ENCODE results near the gene BEND7. TPM values are rescaled to one million over a fixed set of nuclear protein-coding genes. Genes with fewer than 3 reads are reported as not detected.

The BEND7 gene
- total and polyA plus RNA-seq, 7 donors, result 5.3 to 27.2 (median 11.8) TPM

DNA sequence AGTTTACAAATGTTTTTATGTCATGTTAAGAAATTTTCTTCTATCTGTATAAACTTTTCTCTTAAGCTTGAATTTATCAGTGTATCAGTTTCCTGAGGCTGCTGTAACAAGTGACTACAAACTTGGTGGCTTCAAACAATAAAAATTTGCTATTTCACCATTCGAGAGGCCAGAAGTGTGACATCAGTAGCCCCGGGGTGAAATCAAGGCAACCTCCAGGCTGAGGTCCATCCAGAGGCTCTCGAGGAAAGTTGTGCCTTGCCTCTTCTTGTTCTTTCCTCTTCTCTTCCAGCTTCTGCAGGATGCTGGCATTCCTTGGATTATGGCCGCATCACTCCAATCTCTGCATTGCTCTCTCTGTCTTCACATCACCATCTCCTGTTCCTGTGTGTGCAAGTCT lies 6.5 kb upstream of the BEND7 start:
- TF ChIP-seq EP300 (IDR thresholded peaks at IDR 0.05) (no peak), POLR2A (IDR thresholded peaks at IDR 0.05) (no peak), POLR2AphosphoS5 (IDR thresholded peaks at IDR 0.05) (no peak)
- TF ChIP-seq, protein P1, sequence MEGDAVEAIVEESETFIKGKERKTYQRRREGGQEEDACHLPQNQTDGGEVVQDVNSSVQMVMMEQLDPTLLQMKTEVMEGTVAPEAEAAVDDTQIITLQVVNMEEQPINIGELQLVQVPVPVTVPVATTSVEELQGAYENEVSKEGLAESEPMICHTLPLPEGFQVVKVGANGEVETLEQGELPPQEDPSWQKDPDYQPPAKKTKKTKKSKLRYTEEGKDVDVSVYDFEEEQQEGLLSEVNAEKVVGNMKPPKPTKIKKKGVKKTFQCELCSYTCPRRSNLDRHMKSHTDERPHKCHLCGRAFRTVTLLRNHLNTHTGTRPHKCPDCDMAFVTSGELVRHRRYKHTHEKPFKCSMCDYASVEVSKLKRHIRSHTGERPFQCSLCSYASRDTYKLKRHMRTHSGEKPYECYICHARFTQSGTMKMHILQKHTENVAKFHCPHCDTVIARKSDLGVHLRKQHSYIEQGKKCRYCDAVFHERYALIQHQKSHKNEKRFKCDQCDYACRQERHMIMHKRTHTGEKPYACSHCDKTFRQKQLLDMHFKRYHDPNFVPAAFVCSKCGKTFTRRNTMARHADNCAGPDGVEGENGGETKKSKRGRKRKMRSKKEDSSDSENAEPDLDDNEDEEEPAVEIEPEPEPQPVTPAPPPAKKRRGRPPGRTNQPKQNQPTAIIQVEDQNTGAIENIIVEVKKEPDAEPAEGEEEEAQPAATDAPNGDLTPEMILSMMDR (IDR thresholded peaks at IDR 0.05), result no peak
- Histone ChIP-seq H3K27me3 (peaks cover 0 to 1% (median 0%) of the 10 kb centered on the region in 3 donors), H3K4me1 (no peaks in the 10 kb centered on the region), H3K36me3 (no peaks in the 10 kb centered on the region), H3K27ac (no peak overlapping the region), H3K9me3 (no peaks in the 10 kb centered on the region), H3K4me3 (no peak overlapping the region)
- intact Hi-C loops (cut with DNase I), result no loop called here
- DNase-seq, result no peak
- WGBS, 2 donors, result 86 to 96% methylated on average over 4 of the region's 4 CpGs

DNA sequence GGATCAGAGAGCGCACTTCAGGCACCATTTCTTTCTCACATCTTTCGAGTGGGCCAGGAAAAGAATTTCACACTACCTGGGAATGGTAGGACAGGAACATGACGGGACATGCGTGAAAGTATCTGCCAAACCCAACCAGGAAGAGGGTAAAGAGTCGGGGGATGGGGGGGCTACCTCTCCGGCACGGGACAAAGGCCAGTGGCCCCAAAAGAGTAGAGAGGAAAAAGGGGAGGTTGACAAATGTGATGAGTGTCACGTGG lies 830 bp upstream of the BEND7 start:
- no peak for DNase-seq
- intact Hi-C loops (cut with DNase I), result loop anchor here (2.0 to 5.0 kb wide), 3 partner anchors 58 to 369 kb away; partner anchors contain the start of genes MCM10 and PRPF18
- Histone ChIP-seq H3K36me3 (peaks cover 0 to 5% (median 0%) of the 10 kb centered on the region in 4 donors), H3K27ac (peak overlapping the region; percentile 62 to 87 (median 82)), H3K27me3 (no peaks in the 10 kb centered on the region), H3K4me1 (peaks cover 0 to 31% (median 24%) of the 10 kb centered on the region in 4 donors), H3K9me3 (no peaks in the 10 kb centered on the region), H3K4me3 (peak overlapping the region in 3 of 4 donors; percentile 65 to 72 (median 70))
- TF ChIP-seq POLR2A (IDR thresholded peaks at IDR 0.05), result no peak
- TF ChIP-seq, protein P1 (IDR thresholded peaks at IDR 0.05), result no peak
- no peak for TF ChIP-seq EP300 (IDR thresholded peaks at IDR 0.05)
- no peak for TF ChIP-seq POLR2AphosphoS5 (IDR thresholded peaks at IDR 0.05)
- WGBS, 2 donors, result 28 to 41% methylated on average over 8 of the region's 8 CpGs

DNA sequence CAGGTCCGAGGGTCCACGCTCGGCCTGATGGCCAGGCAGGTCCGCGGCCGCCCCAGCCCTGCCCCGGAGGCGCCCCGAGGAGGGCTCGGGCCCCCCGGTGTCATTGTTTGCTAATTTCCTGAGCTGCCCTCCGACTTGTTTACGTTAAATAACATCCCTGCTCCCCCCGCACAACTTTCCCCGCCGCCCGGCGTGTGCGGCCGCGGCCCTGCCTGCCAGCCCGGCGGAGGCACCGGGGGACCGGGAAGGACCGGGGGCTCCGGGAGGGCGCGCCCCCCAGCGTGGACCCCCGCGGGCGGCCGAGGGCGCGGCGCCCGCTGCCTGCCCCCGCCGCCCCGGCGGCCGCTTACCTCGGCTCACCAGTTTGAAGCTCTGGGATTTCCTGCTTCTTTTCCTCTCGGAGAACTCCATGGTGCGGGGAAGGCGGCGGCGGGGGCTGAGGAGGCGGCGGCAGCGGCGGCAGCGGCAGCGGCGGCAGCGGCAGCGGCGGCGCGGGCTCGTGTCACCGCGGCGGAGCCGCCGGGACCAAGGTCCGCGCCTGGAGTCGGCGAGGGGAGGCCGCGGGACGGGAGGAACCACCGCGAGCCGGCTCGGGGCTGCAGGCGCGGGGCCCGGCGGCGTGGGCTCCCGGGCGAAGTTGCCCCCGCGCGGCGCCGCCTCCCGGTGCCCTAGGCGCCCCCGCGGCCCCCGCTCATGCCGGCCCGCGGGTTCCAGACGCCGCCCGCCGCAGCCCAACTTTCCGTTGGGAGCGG lies 515 bp downstream of the BEND7 start:
- intact Hi-C loops (cut with DNase I), result loop anchor here (2.0 to 5.0 kb wide), 3 partner anchors 59 to 367 kb away; partner anchors contain the start of genes MCM10 and PRPF18
- peak overlapping the region; percentile 81 to 91 (median 85) for H3K27ac ChIP-seq
- peaks cover 0 to 5% (median 0%) of the 10 kb centered on the region in 4 donors for H3K36me3 ChIP-seq
- peak overlapping the region; percentile 55 to 72 (median 68) for H3K4me3 ChIP-seq
- 1% methylated on average over 104 of the region's 104 CpGs for WGBS, 2 donors
- TF ChIP-seq POLR2A (IDR thresholded peaks at IDR 0.05), result no peak
- TF ChIP-seq, protein P1 (IDR thresholded peaks at IDR 0.05), result no peak
- no peak for TF ChIP-seq EP300 (IDR thresholded peaks at IDR 0.05)
- peak; percentile 48 for DNase-seq
- no peaks in the 10 kb centered on the region for H3K9me3 ChIP-seq
- H3K4me1 ChIP-seq, result peaks cover 0 to 31% (median 24%) of the 10 kb centered on the region in 4 donors
- no peaks in the 10 kb centered on the region for H3K27me3 ChIP-seq

DNA sequence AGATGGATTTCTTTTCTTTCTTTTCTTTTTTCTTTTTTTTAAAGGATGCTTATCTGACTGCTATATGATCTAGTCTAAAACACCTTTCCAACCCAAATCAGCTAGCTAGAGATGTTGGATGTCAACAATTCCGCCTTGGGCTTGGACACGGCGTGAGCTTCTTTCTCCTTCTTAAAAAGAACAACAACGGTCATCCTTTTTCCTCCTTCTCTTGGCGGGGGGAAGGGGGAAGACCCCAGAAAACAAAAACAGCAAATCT lies 1.0 kb downstream of the BEND7 start:
- peak overlapping the region; percentile 55 to 72 (median 68) for H3K4me3 ChIP-seq
- H3K36me3 ChIP-seq, result peaks cover 0 to 5% (median 0%) of the 10 kb centered on the region in 4 donors
- no peaks in the 10 kb centered on the region for H3K27me3 ChIP-seq
- H3K4me1 ChIP-seq, result peaks cover 0 to 31% (median 24%) of the 10 kb centered on the region in 4 donors
- 4 to 21% methylated on average over 5 of the region's 5 CpGs for WGBS, 2 donors
- intact Hi-C loops (cut with DNase I), result loop anchor here (2.0 to 5.0 kb wide), 3 partner anchors 60 to 367 kb away; partner anchors contain the start of genes MCM10 and PRPF18
- H3K9me3 ChIP-seq, result no peaks in the 10 kb centered on the region
- DNase-seq, result no peak
- TF ChIP-seq POLR2AphosphoS5 (IDR thresholded peaks at IDR 0.05), result no peak
- no peak for TF ChIP-seq POLR2A (IDR thresholded peaks at IDR 0.05)
- no peak for TF ChIP-seq EP300 (IDR thresholded peaks at IDR 0.05)
- TF ChIP-seq, protein P1 (IDR thresholded peaks at IDR 0.05), result no peak
- peak overlapping the region; percentile 81 to 91 (median 85) for H3K27ac ChIP-seq
